GM23338 (cell line): ENCODE data around the gene OOSP3. TPM values are rescaled to one million over a fixed set of nuclear protein-coding genes. Genes with fewer than 3 reads are reported as not detected.

Source experiments
- ATAC-seq: fragments of 200-7000 bp; cut with Tn5 transposase; 3 replicates; pipeline ENCODE4 v1.9.1; 2020
- DNase-seq: peaks from one replicate; pipeline ENCODE4 v3.0.0-alpha.2; 2015; ENCODE audit warnings: low spot score
- H2AFZ ChIP-seq: fragments of 200-600 bp; sonication (generic); 2 replicates; pipeline ENCODE4 v1.8.0; 2016; ENCODE audit warnings: antibody characterized with exemption, mild to moderate bottlenecking, moderate library complexity
- H3F3A ChIP-seq: fragments of 200-600 bp; sonication (generic); replicated peaks from 2 replicates; pipeline ENCODE4 v1.8.0; 2017; ENCODE audit warnings: antibody characterized with exemption, mixed run types, low read depth
- H3K27ac ChIP-seq: fragments of 200-600 bp; sonication (generic); 2 replicates; pipeline ENCODE4 v1.6.1; 2016; ENCODE audit warnings: low read depth
- H3K27me3 ChIP-seq: fragments of 200-600 bp; sonication (generic); 2 replicates; pipeline ENCODE4 v1.8.0; 2016; ENCODE audit warnings: mild to moderate bottlenecking, mixed run types, moderate library complexity; ENCODE audit not compliant: insufficient read depth
- H3K36me3 ChIP-seq: fragments of 200-600 bp; sonication (generic); 2 replicates; pipeline ENCODE4 v1.8.0; 2016; ENCODE audit warnings: mild to moderate bottlenecking; ENCODE audit not compliant: insufficient read depth
- H3K4me1 ChIP-seq: fragments of 200-600 bp; sonication (generic); 2 replicates; pipeline ENCODE4 v1.8.0; 2016; ENCODE audit warnings: mild to moderate bottlenecking, moderate library complexity; ENCODE audit not compliant: insufficient read depth
- H3K4me2 ChIP-seq: fragments of 200-600 bp; sonication (generic); 2 replicates; pipeline ENCODE4 v1.7.1; 2017; ENCODE audit warnings: mixed run types
- H3K4me3 ChIP-seq: fragments of 200-600 bp; sonication (generic); 2 replicates; pipeline ENCODE4 v1.6.1; 2016; ENCODE audit warnings: mixed run types
- H3K79me2 ChIP-seq: fragments of 200-600 bp; sonication (generic); replicated peaks from 2 replicates; pipeline ENCODE4 v1.8.0; 2017; ENCODE audit warnings: mild to moderate bottlenecking; ENCODE audit not compliant: insufficient read depth
- H3K9me2 ChIP-seq: fragments of 200-600 bp; sonication (generic); 2 replicates; pipeline ENCODE4 v1.8.0; 2017; ENCODE audit not compliant: insufficient read depth
- H4K20me1 ChIP-seq: fragments of 200-600 bp; sonication (generic); replicated peaks from 2 replicates; pipeline ENCODE4 v1.8.0; 2017; ENCODE audit warnings: mild to moderate bottlenecking; ENCODE audit not compliant: insufficient read depth
- H3K27ac Mint-ChIP-seq: 2 replicates; pipeline ENCODE4 v1.8.0; 2020; ENCODE audit warnings: inconsistent platforms, mild to moderate bottlenecking, moderate library complexity, mixed read lengths
- H3K27me3 Mint-ChIP-seq: 3 replicates; pipeline ENCODE4 v1.8.0; 2022; ENCODE audit warnings: low read depth, mild to moderate bottlenecking, moderate library complexity, mixed read lengths, inconsistent platforms; ENCODE audit not compliant: insufficient read depth, poor library complexity
- H3K36me3 Mint-ChIP-seq: 3 replicates; pipeline ENCODE4 v1.8.0; 2021; ENCODE audit warnings: low read depth, mild to moderate bottlenecking, inconsistent platforms, moderate library complexity, mixed read lengths
- H3K4me1 Mint-ChIP-seq: 3 replicates; pipeline ENCODE4 v1.8.0; 2020; ENCODE audit warnings: mild to moderate bottlenecking, inconsistent platforms, mixed read lengths
- H3K4me3 Mint-ChIP-seq: 3 replicates; pipeline ENCODE4 v1.8.0; 2021; ENCODE audit warnings: moderate library complexity, mild to moderate bottlenecking, inconsistent platforms, mixed read lengths
- H3K9me3 Mint-ChIP-seq: 3 replicates; pipeline ENCODE4 v1.8.0; 2020; ENCODE audit warnings: moderate library complexity, mild to moderate bottlenecking, inconsistent platforms, mixed read lengths
- CREB1 ChIP-seq: fragments of 250-450 bp; sonication (Bioruptor Pico); IDR thresholded peaks from 2 replicates; pipeline ENCODE4 v1.5.0; 2020; ENCODE audit warnings: low read depth, mild to moderate bottlenecking, moderate library complexity
- CTCF ChIP-seq, 2 experiments: fragments of 200-600 bp in 1 of 2; sonication (generic) in 1 of 2; conservative IDR thresholded peaks; 2 replicates each; pipeline versions ENCODE4 v1.5.1 to v1.6.1; 2016 to 2017; ENCODE audit warnings: antibody characterized with exemption in 2 of 2, low read depth in 2 of 2, mild to moderate bottlenecking in 2 of 2, moderate library complexity in 1 of 2
- ETS1 ChIP-seq: IDR thresholded peaks from 2 replicates; pipeline ENCODE4 v1.6.1; 2016; ENCODE audit warnings: antibody characterized with exemption
- EZH2 ChIP-seq: fragments of 200-600 bp; sonication (generic); IDR thresholded peaks from one replicate; pipeline ENCODE4 v1.8.0; 2017; ENCODE audit warnings: antibody characterized with exemption, mild to moderate bottlenecking, low read depth; ENCODE audit not compliant: unreplicated experiment
- EZH2phosphoT487 ChIP-seq: fragments of 200-600 bp; sonication (generic); IDR thresholded peaks from one replicate; pipeline ENCODE4 v1.8.1; 2018; ENCODE audit warnings: antibody characterized with exemption; ENCODE audit not compliant: unreplicated experiment
- JUNB ChIP-seq: IDR thresholded peaks from one replicate; pipeline ENCODE4 v1.6.1; 2016; ENCODE audit warnings: antibody characterized with exemption; ENCODE audit not compliant: unreplicated experiment
- NANOG ChIP-seq: IDR thresholded peaks from 2 replicates; pipeline ENCODE4 v1.6.1; 2016; ENCODE audit warnings: antibody characterized with exemption, borderline replicate concordance
- POLR2AphosphoS5 ChIP-seq: IDR thresholded peaks from 2 replicates; pipeline ENCODE4 v1.6.1; 2016; ENCODE audit warnings: antibody characterized with exemption, low read depth
- REST ChIP-seq: IDR thresholded peaks from one replicate; pipeline ENCODE4 v1.6.1; 2018; ENCODE audit warnings: antibody characterized with exemption; ENCODE audit not compliant: unreplicated experiment
- STAT1 ChIP-seq: IDR thresholded peaks from one replicate; pipeline ENCODE4 v1.6.1; 2016; ENCODE audit warnings: antibody characterized with exemption; ENCODE audit not compliant: unreplicated experiment
- ZNF114 ChIP-seq: fragments of 250-450 bp; sonication (Bioruptor Pico); IDR thresholded peaks from 2 replicates; pipeline ENCODE4 v1.5.0; 2020; ENCODE audit warnings: mild to moderate bottlenecking, moderate library complexity
- ZNF331 ChIP-seq: fragments of 250-450 bp; sonication (Bioruptor Pico); IDR thresholded peaks from 2 replicates; pipeline ENCODE4 v1.5.0; 2020; ENCODE audit warnings: low read depth, mild to moderate bottlenecking, moderate library complexity
- ZNF462 ChIP-seq: fragments of 250-450 bp; sonication (Bioruptor Pico); IDR thresholded peaks from 2 replicates; pipeline ENCODE4 v1.5.0; 2020; ENCODE audit warnings: mild to moderate bottlenecking, moderate library complexity
- polyA plus RNA-seq: library from polyadenylated mRNA; unstranded; fragments of >200 nt; fragmentation: Nextera tagmentation; extraction: Ambion mirVana; gene quantifications from 2 replicates; pipeline ENCODE4 v1.2.1, GENCODE V29; 2016
- total RNA-seq: library from RNA; depleted of rRNA; stranded (reverse); fragments of >200 nt; shearing (Covaris generic); gene quantifications from 2 replicates; pipeline ENCODE4 v1.2.3, GENCODE V29; 2014

The OOSP3 gene
- total and polyA plus RNA-seq, 2 experiments from 2014 or later: not detected

GRCh38 chr11:59845399-59845798 lies 33.2 kb upstream of the OOSP3 start, which contains the start of gene CBLIF:
TSS of gene CBLIF (minus strand) at chr11:59845499. CDS start at chr11:59845453, 46 bp downstream.
- H3K4me3 ChIP-seq: no peak within 1 kb of the TSS
- no peaks in the 10 kb centered on the region for H3K79me2 ChIP-seq
- DNase-seq (no peak), ATAC-seq (no peak)
- no peak for TF ChIP-seq EZH2phosphoT487
- TF ChIP-seq JUNB: no peak
- TF ChIP-seq POLR2AphosphoS5: no peak
- TF ChIP-seq ZNF331 (CRISPR knock-in tag): no peak
- TF ChIP-seq ETS1: no peak
- TF ChIP-seq ZNF462 (CRISPR knock-in tag): no peak
- TF ChIP-seq CREB1: no peak
- TF ChIP-seq REST: no peak
- no peak for TF ChIP-seq STAT1
- no peak for TF ChIP-seq CTCF (conservative IDR thresholded peaks at IDR 0.05; ENCODE audit: low read depth in 2 of 2)
- TF ChIP-seq EZH2: no peak
- no peak for TF ChIP-seq NANOG
- no peak for TF ChIP-seq ZNF114 (CRISPR knock-in tag)
- H3K27ac ChIP-seq: no peak within 1 kb of the TSS
- H2AFZ ChIP-seq: peak within 1 kb of the TSS; percentile 13; the same call in 1 of the 2 replicates
- Mint-ChIP-seq H3K36me3 (no peaks in the 10 kb centered on the region), H3K27me3 (peaks cover 2% of the 10 kb centered on the region), H3K4me1 (peaks cover 6% of the 10 kb centered on the region), H3K4me3 (no peak within 1 kb of the TSS), H3K9me3 (no peaks in the 10 kb centered on the region), H3K27ac (peak within 1 kb of the TSS; percentile 39; the same call in 1 of the 2 replicates)
- H4K20me1 ChIP-seq: no peaks in the 10 kb centered on the region
- no peaks in the 10 kb centered on the region for H3K9me2 ChIP-seq
- no peaks in the 10 kb centered on the region for H3F3A ChIP-seq
- H3K4me2 ChIP-seq: peak within 1 kb of the TSS; percentile 60; the same call in 1 of the 2 replicates
- peaks cover 15% of the 10 kb centered on the region for H3K4me1 ChIP-seq
- H3K27me3 ChIP-seq: no peaks in the 10 kb centered on the region
- no peaks in the 10 kb centered on the region for H3K36me3 ChIP-seq
